Gastroesophageal sphincter (tissue), 4 donors: ENCODE data around the gene PACS1. TPM values are rescaled to one million over a fixed set of nuclear protein-coding genes. Genes with fewer than 3 reads are reported as not detected.

Experiments used
- ATAC-seq: fragments of 150-250 bp; one replicate; pipeline ENCODE4 v1.9.1; 2016; ENCODE audit warnings: mild to moderate bottlenecking, moderate library complexity
- H3K27ac ChIP-seq, 4 donors: fragments of 200-600 bp; sonication (generic) in 3 of 4; 1 replicate in 3 of 4; 2 replicates in 1 of 4; pipeline ENCODE4 v1.5.1; 2016 to 2019
- H3K27me3 ChIP-seq: fragments of 200-600 bp; sonication (generic); one replicate; pipeline ENCODE4 v1.5.1; 2019
- H3K36me3 ChIP-seq, 2 donors: fragments of 200-600 bp; sonication (generic); one replicate each; pipeline ENCODE4 v1.5.1; 2019; ENCODE audit warnings: control low read depth in 1 of 2
- H3K4me1 ChIP-seq, 3 donors: fragments of 200-600 bp; sonication (generic); 1 replicate in 2 of 3; 2 replicates in 1 of 3; pipeline ENCODE4 v1.5.1; 2016 to 2019; ENCODE audit warnings: control low read depth in 2 of 3
- H3K4me3 ChIP-seq, 2 donors: fragments of 200-600 bp; sonication (generic); one replicate each; pipeline ENCODE4 v1.5.1; 2019; ENCODE audit warnings: mild to moderate bottlenecking in 1 of 2, moderate library complexity in 1 of 2
- H3K9me3 ChIP-seq, 3 donors: fragments of 200-600 bp; sonication (generic); one replicate each; pipeline ENCODE4 v1.5.1; 2017 to 2019; ENCODE audit warnings: control low read depth in 2 of 3
- EP300 ChIP-seq: sonication (generic); formaldehyde crosslinking; IDR thresholded peaks from one replicate; pipeline ENCODE4 v1.6.1; 2017; ENCODE audit warnings: antibody characterized with exemption, mild to moderate bottlenecking
- POLR2A ChIP-seq, 2 donors: fragments of 450-650 bp; IDR thresholded peaks; one replicate each; pipeline ENCODE4 v1.6.1; 2017; ENCODE audit warnings: antibody characterized with exemption in 2 of 2, mild to moderate bottlenecking in 2 of 2, moderate library complexity in 1 of 2
- POLR2AphosphoS5 ChIP-seq: sonication (generic); formaldehyde crosslinking; IDR thresholded peaks from one replicate; pipeline ENCODE4 v1.6.1; 2017; ENCODE audit warnings: antibody characterized with exemption
- WGBS, 2 donors: methylation state at CpG; one replicate each; pipeline ENCODE4 v1.1.5; 2018; ENCODE audit warnings: low coverage in 1 of 2; 5-methylcytosine and 5-hydroxymethylcytosine counted together
- total RNA-seq, 4 donors: library from RNA; depleted of rRNA; stranded (reverse); fragments of >200 nt; gene quantifications; one replicate each; pipeline ENCODE4 v1.1.0, GENCODE V29; 2016
- TF ChIP-seq, protein P1 (sequence below), 4 experiments: fragments of 200-600 bp in 2 of 4; fragments of 450-650 bp in 2 of 4; sonication (generic) in 1 of 4; IDR thresholded peaks; one replicate each; pipeline ENCODE4 v1.5.1; 2017 to 2019; ENCODE audit warnings: antibody characterized with exemption in 4 of 4, mild to moderate bottlenecking in 2 of 4, moderate library complexity in 2 of 4

Gene PACS1
- total RNA-seq, 4 donors from 2014 or later = 32.7 to 81.8 (median 38.2) TPM

DNA sequence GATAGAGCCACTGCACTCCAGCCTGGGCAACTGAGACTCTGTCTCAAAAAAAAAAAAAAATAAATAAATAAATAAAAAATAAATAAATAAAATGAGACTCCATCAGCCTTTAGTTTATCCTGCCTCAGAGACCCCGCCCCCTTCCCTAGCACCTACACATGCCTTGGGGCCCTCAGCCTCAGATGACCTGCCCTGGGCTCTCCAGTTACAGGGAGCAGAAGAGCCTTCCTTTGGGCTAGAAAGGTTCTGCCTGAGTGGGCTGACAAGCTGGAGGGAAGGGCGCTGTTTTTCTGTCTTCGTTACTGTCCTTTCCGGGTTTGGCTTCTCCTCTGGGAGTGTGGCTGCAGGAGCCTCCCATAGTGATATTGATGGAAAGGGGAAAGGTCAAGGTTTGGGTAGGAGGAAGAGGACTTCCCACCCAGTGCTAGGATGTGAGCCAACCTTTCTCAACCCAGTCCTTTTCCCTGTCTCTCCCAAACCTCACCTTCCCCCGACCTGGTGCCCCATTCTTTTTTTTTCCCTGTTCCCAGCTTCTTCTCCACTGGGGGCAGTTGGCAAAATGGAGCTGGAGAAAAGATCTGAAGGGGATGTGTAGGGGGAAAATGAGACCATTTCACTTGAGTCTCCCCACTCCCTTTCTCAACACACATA, 19.4 kb upstream of the PACS1 start:
- Histone ChIP-seq H3K9me3 (no peaks in the 10 kb centered on the region), H3K27me3 (peaks cover 22% of the 10 kb centered on the region), H3K36me3 (peaks cover 0 to 20% of the 10 kb centered on the region in 2 donors), H3K4me3 (no peak overlapping the region), H3K4me1 (peaks cover 0 to 64% (median 26%) of the 10 kb centered on the region in 3 donors), H3K27ac (peak overlapping the region in 3 of 4 donors; percentile 89 to 95 (median 92))
- ATAC-seq = no peak
- TF ChIP-seq, protein P1, sequence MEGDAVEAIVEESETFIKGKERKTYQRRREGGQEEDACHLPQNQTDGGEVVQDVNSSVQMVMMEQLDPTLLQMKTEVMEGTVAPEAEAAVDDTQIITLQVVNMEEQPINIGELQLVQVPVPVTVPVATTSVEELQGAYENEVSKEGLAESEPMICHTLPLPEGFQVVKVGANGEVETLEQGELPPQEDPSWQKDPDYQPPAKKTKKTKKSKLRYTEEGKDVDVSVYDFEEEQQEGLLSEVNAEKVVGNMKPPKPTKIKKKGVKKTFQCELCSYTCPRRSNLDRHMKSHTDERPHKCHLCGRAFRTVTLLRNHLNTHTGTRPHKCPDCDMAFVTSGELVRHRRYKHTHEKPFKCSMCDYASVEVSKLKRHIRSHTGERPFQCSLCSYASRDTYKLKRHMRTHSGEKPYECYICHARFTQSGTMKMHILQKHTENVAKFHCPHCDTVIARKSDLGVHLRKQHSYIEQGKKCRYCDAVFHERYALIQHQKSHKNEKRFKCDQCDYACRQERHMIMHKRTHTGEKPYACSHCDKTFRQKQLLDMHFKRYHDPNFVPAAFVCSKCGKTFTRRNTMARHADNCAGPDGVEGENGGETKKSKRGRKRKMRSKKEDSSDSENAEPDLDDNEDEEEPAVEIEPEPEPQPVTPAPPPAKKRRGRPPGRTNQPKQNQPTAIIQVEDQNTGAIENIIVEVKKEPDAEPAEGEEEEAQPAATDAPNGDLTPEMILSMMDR (IDR thresholded peaks at IDR 0.05) = no peak
- TF ChIP-seq EP300 = no peak
- no peak for TF ChIP-seq POLR2A (IDR thresholded peaks at IDR 0.05)
- TF ChIP-seq POLR2AphosphoS5 = no peak
- WGBS, 2 donors = 42 to 90% methylated on average over 1 to 4 of the region's 5 CpGs

DNA sequence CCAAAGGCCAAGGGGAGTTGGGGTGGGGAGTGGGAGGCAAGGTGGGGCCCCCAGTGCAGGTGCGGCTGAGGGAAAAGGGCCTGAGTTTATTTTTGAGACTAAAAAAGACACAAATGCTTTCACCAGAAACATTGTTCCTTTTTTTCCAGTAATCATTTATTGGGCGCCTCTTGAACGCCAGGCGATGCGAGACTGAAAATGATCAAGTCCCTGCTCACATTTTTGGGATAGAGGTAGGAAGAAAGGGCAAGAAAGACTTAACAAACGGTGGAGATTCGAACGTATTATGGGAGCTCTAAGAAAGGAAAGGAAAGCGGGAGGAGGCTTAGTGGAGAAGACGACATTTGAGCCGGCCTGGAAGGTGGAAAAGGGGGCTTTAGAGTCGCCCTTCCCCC, 18.7 kb upstream of the PACS1 start:
- Histone ChIP-seq H3K4me1 (peaks cover 0 to 63% (median 26%) of the 10 kb centered on the region in 3 donors), H3K9me3 (no peaks in the 10 kb centered on the region), H3K36me3 (peaks cover 0 to 27% of the 10 kb centered on the region in 2 donors), H3K27ac (peak overlapping the region; percentile 84 to 95 (median 90)), H3K4me3 (peak overlapping the region; percentile 89 to 99), H3K27me3 (peaks cover 22% of the 10 kb centered on the region)
- WGBS, 2 donors = 9 to 22% methylated on average over 7 to 8 of the region's 12 CpGs
- ATAC-seq = no peak
- TF ChIP-seq POLR2AphosphoS5 (no peak), POLR2A (IDR thresholded peaks at IDR 0.05) (no peak), EP300 (no peak)
- TF ChIP-seq, protein P1 (IDR thresholded peaks at IDR 0.05) = no peak

GRCh38 chr11:66051766-66052663, 18.1 kb upstream of the PACS1 start, which contains the start of gene SF3B2:
SF3B2 (plus strand) TSS chr11:66052364; CDS start chr11:66052385, 21 bp downstream.
- WGBS, 2 donors = 0% methylated on average over 1 to 2 of the region's 84 CpGs
- H3K27me3 ChIP-seq = peaks cover 22% of the 10 kb centered on the region
- peak; percentile 99 for ATAC-seq

GRCh38 chr11:66052664-66052982, 17.4 kb upstream of the PACS1 start:
- Histone ChIP-seq H3K4me1 (peaks cover 0 to 59% (median 26%) of the 10 kb centered on the region in 3 donors), H3K4me3 (peak overlapping the region; percentile 89 to 99), H3K27ac (peak overlapping the region; percentile 41 to 95 (median 90)), H3K36me3 (peaks cover 0 to 40% of the 10 kb centered on the region in 2 donors), H3K9me3 (no peaks in the 10 kb centered on the region), H3K27me3 (peaks cover 17% of the 10 kb centered on the region)
- 2% methylated on average over 7 to 16 of the region's 17 CpGs for WGBS, 2 donors
- no peak for ATAC-seq
- TF ChIP-seq POLR2AphosphoS5 = no peak
- TF ChIP-seq EP300 = no peak
- TF ChIP-seq, protein P1 (IDR thresholded peaks at IDR 0.05) = no peak
- TF ChIP-seq POLR2A (IDR thresholded peaks at IDR 0.05) = no peak

More at GRCh38 chr11:66051766-66052663, 18.1 kb upstream of the PACS1 start, which contains the start of gene SF3B2:
- Histone ChIP-seq H3K36me3 (peaks cover 0 to 33% of the 10 kb centered on the region in 2 donors), H3K27ac (peak within 1 kb of the TSS; percentile 84 to 95 (median 90)), H3K4me3 (peak within 1 kb of the TSS; percentile 89 to 99), H3K9me3 (no peaks in the 10 kb centered on the region), H3K4me1 (peaks cover 0 to 63% (median 26%) of the 10 kb centered on the region in 3 donors)
- TF ChIP-seq EP300 (no peak), POLR2AphosphoS5 (peak; percentile 80), POLR2A (IDR thresholded peaks at IDR 0.05) (peak; percentile 59 to 60)
- TF ChIP-seq, protein P1 (IDR thresholded peaks at IDR 0.05) = peak in 1 of 4 experiments; percentile 32
